NCI-H187 treated with DMSO at 0.1 percent for 48 hours (cell line): ENCODE data around the gene RERG.
A peak's percentile ranks its signal among the peaks of the same experiment; 100 is the strongest.

Source experiments
- DNase-seq: peaks from one replicate; lab custom pipeline; 2025; lab: John Stamatoyannopoulos, UW

Gene RERG

GRCh38 chr12:15218794-15219193 is 2.4 kb downstream of the RERG start:
- DNase-seq, result no peak

- DNase-seq, result no peak
Measured at GRCh38 chr12:15216036-15216889, 5.0 kb downstream of the RERG start.

GRCh38 chr12:15214851-15215601 is 6.2 kb downstream of the RERG start:
- no peak for DNase-seq

GRCh38 chr12:15212930-15213329 is 8.3 kb downstream of the RERG start:
- DNase-seq, result peak; percentile 37

- no peak for DNase-seq
Measured at GRCh38 chr12:15209782-15210181, 11.4 kb downstream of the RERG start.

- DNase-seq, result no peak
Measured at GRCh38 chr12:15208871-15209656, 12.2 kb downstream of the RERG start.

GRCh38 chr12:15208140-15208539 is 13.1 kb downstream of the RERG start:
- DNase-seq, result no peak

- DNase-seq, result no peak
Measured at GRCh38 chr12:15206831-15207389, 14.3 kb downstream of the RERG start.

GRCh38 chr12:15206338-15206737 is 14.9 kb downstream of the RERG start:
- no peak for DNase-seq

GRCh38 chr12:15205341-15206010 is 15.7 kb downstream of the RERG start:
- no peak for DNase-seq

- DNase-seq, result no peak
Measured at GRCh38 chr12:15201456-15201855, 19.8 kb downstream of the RERG start.

- no peak for DNase-seq
Measured at GRCh38 chr12:15201056-15201455, 20.2 kb downstream of the RERG start.

GRCh38 chr12:15200641-15201040 is 20.6 kb downstream of the RERG start:
- no peak for DNase-seq

- no peak for DNase-seq
Measured at GRCh38 chr12:15199930-15200329, 21.3 kb downstream of the RERG start.

GRCh38 chr12:15196678-15197505 is 24.3 kb downstream of the RERG start:
- no peak for DNase-seq

- DNase-seq, result no peak
Measured at GRCh38 chr12:15196221-15196620, 25.0 kb downstream of the RERG start.

- no peak for DNase-seq
Measured at GRCh38 chr12:15194456-15195368, 26.5 kb downstream of the RERG start.

GRCh38 chr12:15193946-15194345 is 27.3 kb downstream of the RERG start:
- DNase-seq, result no peak

- DNase-seq, result no peak
Measured at GRCh38 chr12:15192720-15193119, 28.5 kb downstream of the RERG start.

GRCh38 chr12:15188127-15188526 is 33.1 kb downstream of the RERG start:
- no peak for DNase-seq
